Glutamatergic neuron (in vitro differentiated cells): ENCODE results near the gene DDI2. TPM values are rescaled to one million over a fixed set of nuclear protein-coding genes. Genes with fewer than 3 reads are reported as not detected.

Experiments
- DNase-seq: peaks from one replicate; pipeline ENCODE4 v3.0.0; 2022
- H3K27ac Mint-ChIP-seq: one replicate; pipeline ENCODE4 v1.8.0; 2020; ENCODE audit warnings: mild to moderate bottlenecking, mixed read lengths, inconsistent platforms; ENCODE audit not compliant: unreplicated experiment
- H3K27me3 Mint-ChIP-seq: one replicate; pipeline ENCODE4 v1.8.0; 2020; ENCODE audit warnings: mild to moderate bottlenecking, moderate library complexity, mixed read lengths, inconsistent platforms; ENCODE audit not compliant: unreplicated experiment
- H3K36me3 Mint-ChIP-seq: one replicate; pipeline ENCODE4 v1.8.0; 2020; ENCODE audit warnings: mild to moderate bottlenecking, mixed read lengths, inconsistent platforms; ENCODE audit not compliant: unreplicated experiment
- H3K4me1 Mint-ChIP-seq: one replicate; pipeline ENCODE4 v1.8.0; 2020; ENCODE audit warnings: mild to moderate bottlenecking, low read depth, mixed read lengths, inconsistent platforms; ENCODE audit not compliant: unreplicated experiment
- H3K4me3 Mint-ChIP-seq: one replicate; pipeline ENCODE4 v1.8.0; 2020; ENCODE audit warnings: mild to moderate bottlenecking, mixed read lengths, inconsistent platforms; ENCODE audit not compliant: unreplicated experiment
- H3K9me3 Mint-ChIP-seq: one replicate; pipeline ENCODE4 v1.8.0; 2020; ENCODE audit warnings: mild to moderate bottlenecking, moderate library complexity, mixed read lengths, inconsistent platforms; ENCODE audit not compliant: unreplicated experiment
- CTCF ChIP-seq: fragments of 200-600 bp; sonication (generic); IDR thresholded peaks from one replicate; pipeline ENCODE4 v1.5.0; 2021; ENCODE audit not compliant: partially characterized antibody, unreplicated experiment
- total RNA-seq: library from RNA; stranded (reverse); fragmentation: NEBNext Ultra II Directional; extraction: Animal tissue kit (Norgen Biotek cat#: 25700); gene quantifications from one replicate; pipeline ENCODE4 v1.2.1, GENCODE V29; 2021; ENCODE audit not compliant: unreplicated experiment

DDI2 gene
- total RNA-seq, 1 donor from 2014 or later = 29.6 TPM

- Mint-ChIP-seq H3K27ac (no peak overlapping the region), H3K27me3 (peaks cover 2% of the 10 kb centered on the region), H3K4me3 (no peak overlapping the region), H3K36me3 (no peaks in the 10 kb centered on the region), H3K9me3 (peaks cover 3% of the 10 kb centered on the region), H3K4me1 (no peaks in the 10 kb centered on the region)
- no peak for TF ChIP-seq CTCF
- DNase-seq = no peak
Measured at GRCh38 chr1:15579683-15580047, 37.6 kb upstream of the DDI2 start.

- no peak overlapping the region for H3K27ac Mint-ChIP-seq
- no peaks in the 10 kb centered on the region for H3K4me1 Mint-ChIP-seq
- no peaks in the 10 kb centered on the region for H3K36me3 Mint-ChIP-seq
Measured at GRCh38 chr1:15583016-15583706, 34.1 kb upstream of the DDI2 start.

GRCh38 chr1:15584489-15585363 is 32.5 kb upstream of the DDI2 start, which contains the start of gene AGMAT:
TSS of gene AGMAT (minus strand) at chr1:15585051. CDS start at chr1:15584967, 84 bp downstream.
- Mint-ChIP-seq H3K27ac (no peak within 1 kb of the TSS), H3K9me3 (peaks cover 6% of the 10 kb centered on the region), H3K4me1 (no peaks in the 10 kb centered on the region), H3K27me3 (peaks cover 2% of the 10 kb centered on the region), H3K36me3 (no peaks in the 10 kb centered on the region), H3K4me3 (peak within 1 kb of the TSS; percentile 70)
- peak; percentile 70 for DNase-seq
- peak; percentile 45 for TF ChIP-seq CTCF

More at GRCh38 chr1:15583016-15583706, 34.1 kb upstream of the DDI2 start:
- no peak for DNase-seq
- peaks cover 2% of the 10 kb centered on the region for H3K27me3 Mint-ChIP-seq
- peaks cover 6% of the 10 kb centered on the region for H3K9me3 Mint-ChIP-seq
- no peak overlapping the region for H3K4me3 Mint-ChIP-seq
- no peak for TF ChIP-seq CTCF

- Mint-ChIP-seq H3K27me3 (no peaks in the 10 kb centered on the region), H3K4me3 (no peak overlapping the region), H3K9me3 (peaks cover 3% of the 10 kb centered on the region), H3K4me1 (peaks cover 9% of the 10 kb centered on the region), H3K36me3 (no peaks in the 10 kb centered on the region), H3K27ac (no peak overlapping the region)
- no peak for DNase-seq
- TF ChIP-seq CTCF = no peak
Measured at GRCh38 chr1:15592285-15592684, 25.0 kb upstream of the DDI2 start.
